ENCODE results near the gene SYN1. TPM values are rescaled to one million over a fixed set of nuclear protein-coding genes. Genes with fewer than 3 reads are reported as not detected.

The SYN1 gene
- total and polyA plus RNA-seq, 4 donors, result 0.09 to 2.5 (median 0.60) TPM

- 9% methylated on average over 19 of the region's 19 CpGs for WGBS
- H3K9ac ChIP-seq (ENCODE audit: low read depth in 1 of 2, low read length in 2 of 2), result peak overlapping the region; percentile 10 to 25
- no peaks in the 10 kb centered on the region for H3K9me3 ChIP-seq (ENCODE audit: control insufficient read depth in 4 of 4, low read length in 3 of 4)
- H3K4me1 ChIP-seq (ENCODE audit: control insufficient read depth in 4 of 4, insufficient read depth in 4 of 4, low read length in 3 of 4), result peaks cover 5 to 24% (median 13%) of the 10 kb centered on the region in 4 donors
- peaks cover 0 to 12% (median 5%) of the 10 kb centered on the region in 4 donors for H3K36me3 ChIP-seq (ENCODE audit: control insufficient read depth in 4 of 4, insufficient read depth in 3 of 4, low read depth in 1 of 4, low read length in 3 of 4)
- peak overlapping the region; percentile 94 to 98 for H3K27ac ChIP-seq (ENCODE audit: low read depth in 1 of 2, low read length in 2 of 2)
- no peak for DNase-seq (ENCODE audit: low spot score)
- no peaks in the 10 kb centered on the region for H3K27me3 ChIP-seq (ENCODE audit: control insufficient read depth in 4 of 4, insufficient read depth in 4 of 4, low read length in 3 of 4)
- H3K4me3 ChIP-seq (ENCODE audit: low read depth in 1 of 3, low read length in 3 of 3), result peak overlapping the region in 2 of 3 donors; percentile 64 to 75
- TF ChIP-seq YY1 (IDR thresholded peaks at IDR 0.05), result peak; percentile 27
- TF ChIP-seq MAX (IDR thresholded peaks at IDR 0.05), result peak; percentile 8
- no peak for TF ChIP-seq HNF4G (IDR thresholded peaks at IDR 0.05)
- TF ChIP-seq EGR1 (IDR thresholded peaks at IDR 0.05; ENCODE audit: low read depth in 2 of 2), result peak in 1 of 2 donors; percentile 80
- peak; percentile 5 for TF ChIP-seq FOXA1 (IDR thresholded peaks at IDR 0.05)
- TF ChIP-seq REST (IDR thresholded peaks at IDR 0.05), result peak; percentile 1
- peak in 1 of 2 donors; percentile 2 for TF ChIP-seq HNF4A (conservative IDR thresholded peaks at IDR 0.05)
- TF ChIP-seq ZBTB33 (IDR thresholded peaks at IDR 0.05), result no peak
- TF ChIP-seq RXRA (IDR thresholded peaks at IDR 0.05), result peak; percentile 3 to 5
Observed at GRCh38 chrX:47651043-47651905, 31.6 kb upstream of the SYN1 start.

- under 1% methylated on average over 65 of the region's 65 CpGs for WGBS
- Histone ChIP-seq H3K9me3 (ENCODE audit: control insufficient read depth in 4 of 4, low read length in 3 of 4) (no peaks in the 10 kb centered on the region), H3K4me1 (ENCODE audit: control insufficient read depth in 4 of 4, insufficient read depth in 4 of 4, low read length in 3 of 4) (peaks cover 6 to 32% (median 13%) of the 10 kb centered on the region in 4 donors), H3K9ac (ENCODE audit: low read depth in 1 of 2, low read length in 2 of 2) (peak within 1 kb of the TSS; percentile 10 to 58), H3K27me3 (ENCODE audit: control insufficient read depth in 4 of 4, insufficient read depth in 4 of 4, low read length in 3 of 4) (no peaks in the 10 kb centered on the region), H3K4me3 (ENCODE audit: low read depth in 1 of 3, low read length in 3 of 3) (peak within 1 kb of the TSS; percentile 61 to 75 (median 73)), H3K36me3 (ENCODE audit: control insufficient read depth in 4 of 4, insufficient read depth in 3 of 4, low read depth in 1 of 4, low read length in 3 of 4) (peaks cover 0 to 7% (median 4%) of the 10 kb centered on the region in 4 donors), H3K27ac (ENCODE audit: low read depth in 1 of 2, low read length in 2 of 2) (peak within 1 kb of the TSS; percentile 94 to 98)
- peak; percentile 81 for DNase-seq (ENCODE audit: low spot score)
- TF ChIP-seq REST (IDR thresholded peaks at IDR 0.05), result no peak
- TF ChIP-seq JUND (IDR thresholded peaks at IDR 0.05), result no peak
- peak; percentile 73 for TF ChIP-seq MAX (IDR thresholded peaks at IDR 0.05)
- TF ChIP-seq FOXA2 (IDR thresholded peaks at IDR 0.05), result no peak
- peak; percentile 8 to 22 for TF ChIP-seq RXRA (IDR thresholded peaks at IDR 0.05)
- TF ChIP-seq FOXA1 (IDR thresholded peaks at IDR 0.05), result peak; percentile 27
- TF ChIP-seq HNF4G (IDR thresholded peaks at IDR 0.05), result no peak
- no peak for TF ChIP-seq ZBTB33 (IDR thresholded peaks at IDR 0.05)
- TF ChIP-seq RAD21 (IDR thresholded peaks at IDR 0.05), result no peak
- peak; percentile 15 for TF ChIP-seq NR2F2 (IDR thresholded peaks at IDR 0.05)
- peak; percentile 81 to 89 for TF ChIP-seq EGR1 (IDR thresholded peaks at IDR 0.05; ENCODE audit: low read depth in 2 of 2)
- no peak for TF ChIP-seq TAF1 (conservative IDR thresholded peaks at IDR 0.05)
- TF ChIP-seq HNF4A (conservative IDR thresholded peaks at IDR 0.05), result peak; percentile 15 to 29
Observed at GRCh38 chrX:47650164-47651042, 30.7 kb upstream of the SYN1 start, which contains the start of gene ELK1. TSS of gene ELK1 (minus strand) at chrX:47650563. CDS start at chrX:47641441, 9,122 bp downstream.
